ENCODE measurements around the gene MALRD1. TPM values are rescaled to one million over a fixed set of nuclear protein-coding genes. Genes with fewer than 3 reads are reported as not detected.

MALRD1 gene
- total RNA-seq, 1 donor from 2014 or later, result not detected

GRCh38 chr10:19638896-19639233, 590.3 kb downstream of the MALRD1 start:
- intact Hi-C loops (cut with micrococcal nuclease), result no loop called here

GRCh38 chr10:19640566-19641263, 592.1 kb downstream of the MALRD1 start:
- intact Hi-C loops (cut with micrococcal nuclease), result no loop called here

- intact Hi-C loops (cut with micrococcal nuclease), result no loop called here
Measured at GRCh38 chr10:19651549-19651948, 602.9 kb downstream of the MALRD1 start.

GRCh38 chr10:19652750-19653149, 604.1 kb downstream of the MALRD1 start:
- intact Hi-C loops (cut with micrococcal nuclease), result no loop called here

- intact Hi-C loops (cut with micrococcal nuclease), result no loop called here
Measured at GRCh38 chr10:19653931-19654330, 605.3 kb downstream of the MALRD1 start.

GRCh38 chr10:19654576-19654975, 606.0 kb downstream of the MALRD1 start:
- intact Hi-C loops (cut with micrococcal nuclease), result no loop called here

GRCh38 chr10:19656420-19657042, 607.9 kb downstream of the MALRD1 start:
- intact Hi-C loops (cut with micrococcal nuclease), result no loop called here

GRCh38 chr10:19658131-19658530, 609.5 kb downstream of the MALRD1 start:
- intact Hi-C loops (cut with micrococcal nuclease), result no loop called here

GRCh38 chr10:19658622-19659233, 610.1 kb downstream of the MALRD1 start:
- intact Hi-C loops (cut with micrococcal nuclease), result no loop called here

GRCh38 chr10:19659920-19660655, 611.5 kb downstream of the MALRD1 start:
- intact Hi-C loops (cut with micrococcal nuclease), result no loop called here

GRCh38 chr10:19663344-19663743, 614.7 kb downstream of the MALRD1 start:
- intact Hi-C loops (cut with micrococcal nuclease), result no loop called here

- intact Hi-C loops (cut with micrococcal nuclease), result no loop called here
Measured at GRCh38 chr10:19668116-19668515, 619.5 kb downstream of the MALRD1 start.

GRCh38 chr10:19676063-19676462, 627.5 kb downstream of the MALRD1 start:
- intact Hi-C loops (cut with micrococcal nuclease), result no loop called here

- intact Hi-C loops (cut with micrococcal nuclease), result no loop called here
Measured at GRCh38 chr10:19683356-19683755, 634.8 kb downstream of the MALRD1 start.

- intact Hi-C loops (cut with micrococcal nuclease), result no loop called here
Measured at GRCh38 chr10:19683960-19684359, 635.4 kb downstream of the MALRD1 start.

GRCh38 chr10:19688344-19688743, 639.7 kb downstream of the MALRD1 start:
- intact Hi-C loops (cut with micrococcal nuclease), result no loop called here

- intact Hi-C loops (cut with micrococcal nuclease), result no loop called here
Measured at GRCh38 chr10:19689231-19689630, 640.6 kb downstream of the MALRD1 start.

GRCh38 chr10:19699299-19699698, 650.7 kb downstream of the MALRD1 start:
- intact Hi-C loops (cut with micrococcal nuclease), result no loop called here

GRCh38 chr10:19701427-19702052, 652.9 kb downstream of the MALRD1 start:
- intact Hi-C loops (cut with micrococcal nuclease), result no loop called here

GRCh38 chr10:19702215-19702614, 653.6 kb downstream of the MALRD1 start:
- intact Hi-C loops (cut with micrococcal nuclease), result no loop called here

GRCh38 chr10:19704544-19704943, 655.9 kb downstream of the MALRD1 start:
- intact Hi-C loops (cut with micrococcal nuclease), result no loop called here

GRCh38 chr10:19705250-19705649, 656.6 kb downstream of the MALRD1 start:
- intact Hi-C loops (cut with micrococcal nuclease), result no loop called here
